SK-N-MC (cell line): ENCODE data around the gene LAMC3.

ENCODE experiments used
- EZH2 ChIP-seq: fragments of 200-600 bp; sonication (generic); IDR thresholded peaks from one replicate; pipeline ENCODE4 v1.6.1; 2017; ENCODE audit warnings: antibody characterized with exemption
- POLR2AphosphoS5 ChIP-seq: IDR thresholded peaks from 2 replicates; pipeline ENCODE4 v1.6.1; 2012; ENCODE audit warnings: mild to moderate bottlenecking, low read depth, low read length, borderline replicate concordance

DNA sequence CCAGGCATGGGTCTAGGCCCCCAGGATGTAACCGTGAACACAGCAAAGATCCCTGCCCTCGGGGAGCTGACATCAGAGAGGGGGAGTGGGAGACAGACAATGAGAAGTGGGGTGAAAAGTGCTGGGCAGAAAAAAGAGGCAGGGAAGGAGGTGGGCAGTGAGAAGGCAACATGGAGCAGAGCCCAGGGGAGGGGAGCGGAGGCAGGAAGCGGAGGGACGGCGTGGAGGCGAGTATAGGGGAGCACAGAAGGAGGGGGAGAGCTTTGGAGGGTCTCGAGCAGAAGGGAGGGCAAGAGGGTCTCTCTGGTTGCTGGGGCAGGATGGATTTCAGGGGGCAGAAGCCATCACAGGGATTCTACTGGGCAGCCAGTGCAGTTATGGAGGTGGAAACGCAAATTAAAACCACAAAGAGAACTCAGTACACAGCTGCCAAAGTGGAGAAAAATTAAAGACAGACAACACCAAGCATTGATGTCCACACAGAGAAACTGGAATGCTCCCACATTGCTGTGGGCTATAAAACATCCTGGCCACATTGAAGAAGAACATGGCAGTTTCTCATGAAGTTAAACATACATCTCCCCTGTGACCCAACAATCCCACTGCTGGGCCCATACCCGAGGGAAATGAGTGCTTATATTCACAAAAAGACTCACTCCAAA lies 21.1 kb upstream of the LAMC3 start:
- TF ChIP-seq EZH2 (no peak), POLR2AphosphoS5 (no peak)
